ENCODE results near the gene HNRNPF. TPM values are rescaled to one million over a fixed set of nuclear protein-coding genes. Genes with fewer than 3 reads are reported as not detected.
A peak's percentile ranks its signal among the peaks of the same experiment; 100 is the strongest.
"Not testable (repeated sequence)": the region's sequence is repeated elsewhere in the genome, so short reads cannot be mapped to it uniquely, and the experiment has no call there.

The HNRNPF gene
- total RNA-seq, 1 experiment from 2014 or later, result 256 TPM

DNA sequence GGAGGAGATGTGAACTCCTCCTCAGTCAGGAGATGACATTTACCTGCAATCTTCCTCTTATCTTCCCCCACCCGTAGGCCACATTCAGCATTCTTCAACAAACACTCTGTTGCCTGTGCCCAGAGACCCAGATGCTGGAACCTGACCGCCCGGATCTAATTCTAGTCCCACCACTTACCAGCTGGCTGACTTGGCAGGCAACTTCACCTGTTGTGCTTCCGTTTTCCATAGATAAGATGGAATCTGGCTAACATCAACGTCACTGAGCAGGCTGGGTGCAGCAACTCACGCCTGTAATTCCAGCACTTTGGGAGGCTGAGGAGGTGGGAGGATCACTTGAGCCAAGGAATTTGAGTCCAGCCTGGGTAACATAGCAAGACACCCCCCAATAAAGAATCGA, 58.8 kb downstream of the HNRNPF start:
- no peak for DNase-seq (ENCODE audit: low spot score)

DNA sequence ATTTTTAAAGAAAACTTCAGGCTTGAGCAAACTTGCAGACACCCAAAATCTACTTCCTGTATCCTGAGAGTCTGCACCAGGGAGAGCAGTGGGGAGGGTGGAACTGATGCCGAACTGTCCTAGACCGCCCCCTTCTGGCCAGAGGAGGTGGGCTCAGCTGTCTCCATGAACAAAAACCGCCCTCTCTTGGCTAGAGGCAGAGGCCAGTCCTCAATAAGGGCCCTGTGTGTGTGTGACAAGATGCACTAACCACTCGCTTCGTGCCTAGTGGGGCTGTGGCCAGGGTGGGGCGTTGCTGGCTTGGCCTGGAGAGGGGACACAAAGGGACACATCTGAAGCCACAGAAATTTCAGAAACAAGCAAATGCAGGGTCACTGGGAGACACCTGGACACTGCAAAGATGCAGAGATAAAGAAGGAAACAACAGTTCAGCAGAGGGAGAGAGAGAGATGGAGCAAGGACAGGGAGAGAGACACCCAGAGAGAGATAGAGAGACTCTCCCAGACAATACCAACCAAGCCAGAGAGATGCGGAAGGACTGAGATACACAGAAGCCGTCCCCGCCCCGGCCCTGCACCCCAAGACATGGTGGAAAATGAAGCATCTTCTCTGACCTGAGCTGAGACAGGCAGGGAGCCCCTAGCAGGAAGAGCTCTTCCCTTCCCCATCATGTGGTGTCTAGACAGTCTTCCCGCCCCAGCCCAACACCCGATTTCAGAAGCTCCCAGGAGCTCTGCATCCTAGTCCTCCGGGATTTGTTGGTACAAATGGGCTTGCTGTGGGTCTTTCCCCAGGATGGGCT, 60.3 kb downstream of the HNRNPF start:
- DNase-seq (ENCODE audit: low spot score), result peak; percentile 76

DNA sequence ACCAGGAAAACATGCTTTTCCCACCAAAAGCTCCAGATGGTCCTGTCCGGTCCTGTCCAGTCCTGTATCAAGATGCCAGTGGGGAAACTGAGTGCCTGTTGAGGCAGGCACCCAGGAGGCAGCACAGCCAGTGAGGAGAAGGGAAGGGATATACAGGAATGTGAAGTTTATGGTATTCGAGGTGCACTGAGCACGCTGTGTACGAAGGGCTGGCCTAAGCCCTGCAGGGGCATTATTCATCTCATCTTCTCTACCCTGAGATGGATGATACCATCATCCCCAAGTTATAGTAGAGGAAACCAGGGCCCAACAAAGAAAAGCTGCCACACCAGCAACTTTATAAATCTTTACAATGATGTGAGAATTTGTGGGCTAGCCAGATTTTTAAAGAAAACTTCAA, 61.0 kb downstream of the HNRNPF start:
- no peak for DNase-seq (ENCODE audit: low spot score)

DNA sequence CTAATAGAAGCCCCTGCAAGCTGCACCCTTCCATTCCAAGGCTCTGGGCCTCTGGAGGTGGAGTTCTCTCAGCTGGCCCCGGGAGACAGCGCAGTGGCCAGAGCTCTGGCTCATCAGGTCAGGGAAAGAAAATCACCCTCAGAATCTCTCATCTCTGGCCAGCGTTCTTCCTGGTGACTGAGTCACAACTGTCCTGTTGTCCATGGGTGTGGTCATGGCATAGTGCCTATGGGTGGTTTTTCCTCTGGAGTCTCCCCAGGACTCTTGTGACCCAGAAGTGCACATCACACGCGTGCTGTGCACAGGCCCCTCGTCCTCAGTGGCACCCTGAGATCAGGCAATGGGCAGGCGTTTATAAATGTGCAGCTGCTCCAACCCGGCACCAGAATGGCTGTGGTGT, 64.9 kb downstream of the HNRNPF start:
- DNase-seq (ENCODE audit: low spot score), result no peak

DNA sequence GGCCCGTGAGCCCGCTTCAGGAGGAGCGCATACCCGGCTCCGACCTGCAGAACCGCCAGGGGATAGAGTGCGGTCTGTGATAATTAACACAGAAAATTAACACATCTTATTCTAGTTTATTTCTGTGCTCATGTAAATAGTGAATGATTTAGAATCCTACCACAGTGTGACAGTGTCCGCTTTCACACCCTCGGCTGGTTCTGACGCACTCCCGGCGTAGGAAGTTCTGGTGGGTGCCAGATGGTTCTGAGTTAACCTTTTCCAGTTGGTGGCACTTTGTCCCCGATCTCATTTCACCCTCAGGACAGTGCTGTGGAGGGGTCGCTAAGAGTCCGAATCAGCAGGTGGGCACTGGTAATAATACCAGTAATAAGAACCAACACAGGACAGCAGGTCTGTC, 65.9 kb downstream of the HNRNPF start:
- DNase-seq (ENCODE audit: low spot score), result no peak

DNA sequence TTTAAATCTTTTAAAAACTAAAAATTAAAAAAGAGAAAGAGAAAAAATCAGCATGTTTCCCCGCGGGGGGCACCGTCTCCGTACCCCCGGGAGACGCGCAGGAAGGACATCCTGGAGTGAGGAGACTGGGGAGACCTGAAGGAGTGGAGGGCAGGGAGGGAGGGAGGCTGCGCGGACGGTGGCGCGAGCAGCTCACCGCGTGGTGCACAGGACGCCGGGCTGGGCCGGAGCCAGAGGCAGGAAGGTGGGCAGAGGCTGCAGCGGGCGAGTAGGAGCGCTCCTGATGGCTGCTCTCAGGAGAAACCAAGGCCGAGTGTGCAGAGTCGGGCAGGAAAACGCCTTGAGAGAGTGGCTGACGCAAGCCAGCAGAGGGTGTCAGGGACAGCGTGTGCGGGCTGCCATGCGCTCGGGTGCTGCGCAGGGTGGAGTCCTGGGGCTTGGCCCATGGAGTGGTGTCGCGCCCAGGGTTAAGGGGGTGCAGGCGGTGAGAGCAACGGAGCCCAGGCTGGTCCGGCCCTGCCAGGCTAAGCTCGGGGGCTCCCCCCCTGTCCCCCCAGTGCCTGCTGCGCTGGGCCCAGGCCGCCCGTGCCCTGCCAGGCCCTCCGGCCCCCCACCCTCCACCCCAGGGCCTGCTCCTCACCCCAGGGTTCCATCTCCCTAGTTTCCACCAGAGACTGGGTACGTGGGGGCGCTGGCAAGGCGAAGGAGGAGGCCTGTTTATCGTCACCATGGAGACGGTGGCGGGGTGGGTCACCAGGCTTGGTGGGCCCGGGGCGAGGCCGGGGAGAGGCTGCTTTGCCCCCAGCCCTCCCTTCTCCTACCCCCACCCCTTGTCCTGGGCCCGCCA, 66.5 kb downstream of the HNRNPF start:
- DNase-seq (ENCODE audit: low spot score), result no peak

DNA sequence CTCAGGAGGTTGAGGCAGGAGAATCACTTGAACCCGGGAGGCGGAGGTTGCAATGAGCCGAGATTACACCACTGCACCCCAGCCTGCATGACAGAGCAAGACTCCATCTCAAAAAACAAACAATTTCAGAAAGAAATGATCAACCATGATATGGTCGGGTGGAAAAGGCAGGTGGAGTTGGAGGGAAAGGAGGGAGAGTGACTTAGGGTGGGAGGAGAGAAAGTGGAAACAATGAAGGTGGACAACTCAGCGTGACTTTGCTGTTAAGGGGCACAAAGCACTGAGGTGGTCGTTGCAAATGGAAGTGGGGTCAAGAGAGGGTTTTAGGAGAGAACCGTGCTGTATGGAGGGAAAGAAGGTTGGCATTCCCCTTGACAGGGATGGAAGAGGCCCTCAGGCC, 67.5 kb downstream of the HNRNPF start:
- DNase-seq (ENCODE audit: low spot score), result no peak

DNA sequence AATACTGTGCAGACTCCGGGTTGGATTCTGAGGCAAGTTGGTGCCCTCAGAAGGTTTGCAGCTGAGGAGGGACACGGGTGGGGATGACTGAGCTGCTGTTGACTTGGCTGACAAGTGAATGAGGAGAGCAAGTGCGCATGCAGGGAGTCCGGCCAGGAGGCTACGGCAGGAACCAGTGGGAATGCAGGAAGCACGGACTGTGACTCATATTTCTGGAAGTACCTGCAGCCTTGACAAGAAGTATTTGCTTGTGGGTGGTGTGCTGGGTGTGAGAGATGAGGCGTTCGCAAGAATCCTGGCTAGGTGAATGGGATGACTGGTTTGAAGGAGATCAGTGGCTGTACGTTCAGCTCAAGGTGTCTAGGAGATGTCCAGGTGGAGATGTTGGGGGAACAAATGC, 68.4 kb downstream of the HNRNPF start:
- DNase-seq (ENCODE audit: low spot score), result no peak

DNA sequence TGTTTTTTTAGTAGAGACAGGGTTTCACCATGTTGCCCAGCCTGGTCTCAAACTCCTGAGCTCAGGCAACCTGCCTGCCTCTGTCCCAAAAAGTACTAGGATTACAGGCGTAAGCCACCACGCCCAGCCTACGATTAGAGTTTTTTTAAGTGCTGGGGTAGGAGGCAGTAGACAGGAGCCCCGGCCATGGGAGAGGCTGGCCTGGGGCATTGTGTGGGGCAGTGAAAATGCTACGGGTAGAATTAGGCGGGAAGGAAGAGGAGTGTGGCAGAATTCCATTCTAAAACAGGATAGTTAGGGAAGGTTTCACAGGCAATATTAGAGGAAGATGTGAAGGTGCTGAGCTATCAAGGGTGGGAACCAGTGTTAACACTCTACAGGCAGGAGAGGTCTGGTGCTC, 68.9 kb downstream of the HNRNPF start:
- DNase-seq (ENCODE audit: low spot score), result no peak

DNA sequence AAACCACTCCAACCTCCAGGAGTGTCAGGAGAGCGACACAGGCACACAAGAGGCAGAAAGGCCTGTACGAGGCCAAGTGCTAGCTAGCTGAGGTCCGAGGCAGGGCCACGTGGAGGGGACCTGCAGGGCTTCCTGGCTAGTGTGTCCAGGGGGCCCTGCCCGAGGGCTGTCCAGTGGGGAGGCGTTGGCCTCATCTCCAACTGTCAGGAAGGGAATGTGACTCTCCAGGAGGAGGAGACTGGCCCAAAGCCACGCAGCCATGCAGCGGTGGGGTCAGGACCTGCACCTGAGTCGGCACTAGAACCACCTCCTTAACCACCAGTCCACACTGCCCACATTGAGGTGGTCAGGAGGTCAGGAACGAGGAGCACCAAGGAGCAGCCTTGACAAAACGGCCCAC, 69.8 kb downstream of the HNRNPF start:
- DNase-seq (ENCODE audit: low spot score), result no peak

DNA sequence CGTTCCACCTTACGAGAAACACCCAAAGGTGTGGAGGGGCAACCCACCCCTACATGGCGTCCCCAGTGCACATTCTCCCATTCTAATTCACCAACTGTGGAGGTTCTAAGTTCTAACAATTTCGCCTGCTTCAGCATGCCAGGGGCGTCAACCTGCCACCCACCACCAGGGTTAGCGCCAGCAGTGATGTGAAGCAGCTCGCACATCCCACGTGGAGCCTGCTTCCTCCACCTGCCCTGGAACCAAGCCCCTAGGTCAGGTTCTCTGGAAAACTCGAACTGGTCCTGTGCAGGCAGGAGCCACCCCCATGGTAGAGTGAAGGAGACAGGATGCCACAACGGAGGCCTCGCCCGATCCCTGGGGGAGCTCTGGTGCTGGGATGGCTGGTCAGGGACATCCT, 70.9 kb downstream of the HNRNPF start:
- DNase-seq (ENCODE audit: low spot score), result no peak

DNA sequence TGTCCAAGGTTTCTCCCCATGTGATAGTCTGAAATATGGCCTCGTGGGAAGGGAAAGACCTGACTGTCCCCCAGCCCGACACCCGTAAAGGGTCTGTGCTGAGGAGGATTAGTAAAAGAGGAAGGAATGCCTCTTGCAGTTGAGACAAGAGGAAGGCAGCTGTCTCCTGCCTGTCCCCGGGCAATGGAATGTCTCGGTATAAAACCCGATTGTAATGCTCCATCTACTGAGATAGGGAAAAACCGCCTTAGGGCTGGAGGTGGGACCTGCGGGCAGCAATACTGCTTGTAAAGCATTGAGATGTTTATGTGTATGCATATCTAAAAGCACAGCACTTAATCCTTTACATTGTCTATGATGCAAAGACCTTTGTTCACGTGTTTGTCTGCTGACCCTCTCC, 71.5 kb downstream of the HNRNPF start:
- not testable (repeated sequence) for DNase-seq (ENCODE audit: low spot score)

DNA sequence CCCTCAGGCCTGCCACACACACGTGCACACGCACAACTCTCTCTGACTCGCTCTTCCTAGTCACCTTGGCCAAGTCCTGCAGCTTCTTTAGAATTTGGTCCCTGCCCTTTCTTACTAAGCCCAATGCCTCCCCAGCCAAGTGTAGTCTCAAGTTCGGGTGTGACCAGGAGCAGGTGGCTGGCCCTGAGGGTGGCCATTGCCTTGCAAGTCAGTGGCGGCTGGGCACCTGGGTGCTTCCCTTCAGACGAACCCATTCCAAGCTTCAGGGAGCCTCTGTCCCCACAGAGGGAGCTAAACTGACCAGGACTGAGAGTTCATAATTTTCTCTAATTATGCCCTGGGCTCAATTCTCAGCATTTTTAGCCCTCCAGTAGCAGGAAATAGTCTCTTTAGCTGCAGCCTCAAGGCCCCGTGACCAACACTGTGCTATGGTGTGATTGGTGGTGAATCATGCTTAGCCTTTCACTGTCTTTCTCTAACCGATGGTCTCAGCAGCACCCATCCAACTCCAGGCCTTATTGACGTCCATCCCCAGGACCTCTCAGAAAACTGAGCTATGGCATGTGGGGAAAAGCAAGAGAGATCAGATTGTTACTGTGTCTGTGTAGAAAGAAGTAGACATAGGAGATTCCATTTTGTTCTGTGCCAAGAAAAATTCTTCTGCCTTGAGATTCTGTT, 72.2 kb downstream of the HNRNPF start:
- DNase-seq (ENCODE audit: low spot score), result no peak

DNA sequence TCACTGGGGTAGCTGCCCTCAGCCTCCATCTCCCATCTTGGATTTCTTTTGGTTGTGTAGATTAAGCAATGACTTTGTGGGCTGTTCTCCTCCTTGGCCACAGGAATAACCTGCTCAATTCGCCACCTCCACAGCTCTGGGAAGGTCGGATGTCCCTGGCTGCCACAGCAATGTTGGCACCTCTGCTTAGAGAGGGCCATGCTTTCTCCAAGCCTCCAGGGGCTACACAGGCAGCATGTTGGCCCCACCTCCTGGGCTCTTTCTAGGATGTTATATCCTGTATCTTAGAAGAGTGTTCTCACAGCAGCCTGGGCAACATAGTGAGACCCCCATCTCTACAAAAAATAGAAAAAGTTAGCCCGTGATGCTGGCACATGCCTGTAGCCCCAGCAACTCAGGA, 72.9 kb downstream of the HNRNPF start:
- no peak for DNase-seq (ENCODE audit: low spot score)

Other genes with a start within 250 kb of the HNRNPF start
- not detected in 2 replicates for gene RASGEF1A, start 142.1 kb downstream of the HNRNPF start, total RNA-seq (2014; rRNA removed; shearing (Covaris generic))
- not detected in 2 replicates for gene FXYD4, start 37.5 kb downstream of the HNRNPF start, total RNA-seq (2014; rRNA removed; shearing (Covaris generic))
- gene ZNF487, start 27.9 kb upstream of the HNRNPF start, total RNA-seq (2014; rRNA removed; shearing (Covaris generic)), result 0.66 and 1.4 TPM in 2 replicates
- gene ZNF239, start 165.4 kb upstream of the HNRNPF start, total RNA-seq (2014; rRNA removed; shearing (Covaris generic)), result 5.7 TPM in 2 replicates
- gene ZNF485, start 197.3 kb upstream of the HNRNPF start, total RNA-seq (2014; rRNA removed; shearing (Covaris generic)), result 3.3 and 3.6 TPM in 2 replicates
- 64.5 and 72.1 TPM in 2 replicates for gene ZNF32, start 239.7 kb upstream of the HNRNPF start, total RNA-seq (2014; rRNA removed; shearing (Covaris generic))